Esophagus muscularis mucosa (tissue), 4 donors: ENCODE measurements around the gene ERCC6L2. TPM values are rescaled to one million over a fixed set of nuclear protein-coding genes. Genes with fewer than 3 reads are reported as not detected.

Experiments
- DNase-seq: peaks from one replicate; pipeline ENCODE4 v3.0.0-alpha.2; 2017; ENCODE audit errors: extremely low spot score
- H3K27ac ChIP-seq, 4 donors: fragments of 200-600 bp; sonication (generic); replicated peaks in 1 of 4; 1 replicate in 3 of 4; 2 replicates in 1 of 4; pipeline ENCODE4 v1.5.1; 2016 to 2019; ENCODE audit warnings: mild to moderate bottlenecking in 1 of 4
- H3K27me3 ChIP-seq, 4 donors: fragments of 200-600 bp; sonication (generic); one replicate each; pipeline versions ENCODE4 v1.5.1 to v1.6.0; 2016 to 2019
- H3K36me3 ChIP-seq, 4 donors: fragments of 200-600 bp; sonication (generic); one replicate each; pipeline ENCODE4 v1.5.1; 2016 to 2019
- H3K4me1 ChIP-seq, 4 donors: fragments of 200-600 bp; sonication (generic); one replicate each; pipeline ENCODE4 v1.5.1; 2016 to 2019
- H3K4me3 ChIP-seq, 4 donors: fragments of 200-600 bp; sonication (generic); 1 replicate in 2 of 4; 2 replicates in 2 of 4; pipeline ENCODE4 v1.5.1; 2016 to 2019; ENCODE audit warnings: mild to moderate bottlenecking in 4 of 4, moderate library complexity in 1 of 4
- H3K9me3 ChIP-seq, 4 donors: fragments of 200-600 bp; sonication (generic); 1 replicate in 3 of 4; 2 replicates in 1 of 4; pipeline ENCODE4 v1.5.1; 2016 to 2019
- CTCF ChIP-seq, 3 experiments: fragments of 200-600 bp in 2 of 3; fragments of 450-650 bp in 1 of 3; sonication (generic) in 2 of 3; IDR thresholded peaks; one replicate each; pipeline ENCODE4 v1.5.1; 2017 to 2019; ENCODE audit warnings: antibody characterized with exemption in 3 of 3, mild to moderate bottlenecking in 2 of 3, moderate library complexity in 1 of 3
- EP300 ChIP-seq: sonication (generic); formaldehyde crosslinking; IDR thresholded peaks from one replicate; pipeline ENCODE4 v1.6.1; 2017; ENCODE audit warnings: antibody characterized with exemption
- POLR2A ChIP-seq: fragments of 450-650 bp; IDR thresholded peaks from one replicate; pipeline ENCODE4 v1.6.1; 2017; ENCODE audit warnings: antibody characterized with exemption, moderate library complexity, mild to moderate bottlenecking, low read depth
- POLR2AphosphoS5 ChIP-seq, 2 donors: sonication (generic); formaldehyde crosslinking; IDR thresholded peaks; one replicate each; pipeline ENCODE4 v1.6.1; 2017; ENCODE audit warnings: antibody characterized with exemption in 2 of 2
- WGBS: methylation state at CpG from one replicate; pipeline ENCODE4 v1.1.5; 2018; 5-methylcytosine and 5-hydroxymethylcytosine counted together
- intact Hi-C: fragments of 100-400 bp; cut with DNase I; formaldehyde crosslinking; loops from one replicate; pipeline ENCODE4 v1.15.1; 2023
- total RNA-seq, 4 donors: library from RNA; depleted of rRNA; stranded (reverse); fragments of >200 nt; gene quantifications; one replicate each; pipeline versions ENCODE4 v1.1.0 to v1.2.1, GENCODE V29; 2016

The ERCC6L2 gene
- total RNA-seq, 4 donors from 2014 or later: 78.1 to 96.4 (median 86.5) TPM

GRCh38 chr9:95836072-95836471 is 39.4 kb upstream of the ERCC6L2 start:
- TF ChIP-seq EP300 (no peak), CTCF (IDR thresholded peaks at IDR 0.05) (no peak), POLR2A (no peak), POLR2AphosphoS5 (IDR thresholded peaks at IDR 0.05) (no peak)
- 62% methylated on average over 1 of the region's 1 CpG for WGBS
- H3K4me1 ChIP-seq: peaks cover 0 to 26% (median 17%) of the 10 kb centered on the region in 4 donors
- no peaks in the 10 kb centered on the region for H3K9me3 ChIP-seq
- intact Hi-C loops: no loop called here
- DNase-seq: no peak
- no peak overlapping the region for H3K4me3 ChIP-seq
- H3K27ac ChIP-seq: no peak overlapping the region
- no peaks in the 10 kb centered on the region for H3K36me3 ChIP-seq
- no peaks in the 10 kb centered on the region for H3K27me3 ChIP-seq

DNA sequence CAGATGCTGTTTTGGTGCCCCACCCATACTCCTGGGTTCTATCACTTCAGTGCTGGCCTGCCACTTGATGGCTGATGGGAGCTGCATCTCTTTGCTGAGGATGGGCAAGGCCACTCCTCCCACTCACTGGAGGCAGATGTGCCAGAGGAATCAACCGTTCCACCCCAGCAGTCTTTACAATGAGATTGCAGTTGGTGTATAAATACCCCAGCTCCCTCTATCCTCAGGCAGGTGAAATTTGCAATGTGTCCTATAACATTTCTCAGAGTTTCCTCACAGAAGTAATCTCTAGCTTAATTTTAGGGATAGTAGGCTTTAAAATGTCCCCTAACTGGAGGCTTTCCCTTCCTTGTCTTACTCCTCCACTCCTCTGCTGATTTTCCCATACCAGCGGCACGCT is 36.5 kb upstream of the ERCC6L2 start:
- H3K27ac ChIP-seq: no peak overlapping the region
- H3K27me3 ChIP-seq: no peaks in the 10 kb centered on the region
- TF ChIP-seq POLR2A: no peak
- no peak for TF ChIP-seq POLR2AphosphoS5 (IDR thresholded peaks at IDR 0.05)
- TF ChIP-seq EP300: no peak
- no peak for TF ChIP-seq CTCF (IDR thresholded peaks at IDR 0.05)
- H3K4me3 ChIP-seq: no peak overlapping the region
- H3K4me1 ChIP-seq: peaks cover 0 to 14% (median 10%) of the 10 kb centered on the region in 4 donors
- no peaks in the 10 kb centered on the region for H3K9me3 ChIP-seq
- 96% methylated on average over 3 of the region's 3 CpGs for WGBS
- H3K36me3 ChIP-seq: no peaks in the 10 kb centered on the region
- DNase-seq: no peak
- intact Hi-C loops: no loop called here

DNA sequence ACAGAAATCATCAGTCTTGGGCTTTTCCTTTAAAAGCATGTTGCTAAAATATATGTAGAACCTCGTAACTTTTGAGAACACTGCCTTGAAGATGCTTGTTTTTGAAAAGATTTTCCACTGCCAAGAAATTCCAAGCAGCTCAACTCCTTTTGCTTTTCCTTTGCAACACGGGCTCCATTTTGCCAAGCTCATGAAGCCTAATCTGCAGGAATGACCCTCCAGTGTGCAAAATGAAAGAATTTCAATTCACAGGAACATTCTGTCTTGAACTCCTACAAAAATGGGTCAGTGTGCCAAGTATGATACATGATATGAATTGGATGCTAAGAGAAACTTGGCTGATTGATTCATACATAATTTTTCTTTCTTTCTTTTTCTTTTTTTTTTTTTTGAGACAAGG is 35.4 kb upstream of the ERCC6L2 start:
- H3K4me3 ChIP-seq: no peak overlapping the region
- no peaks in the 10 kb centered on the region for H3K9me3 ChIP-seq
- intact Hi-C loops: no loop called here
- no peak for DNase-seq
- no peaks in the 10 kb centered on the region for H3K36me3 ChIP-seq
- peaks cover 0 to 14% (median 10%) of the 10 kb centered on the region in 4 donors for H3K4me1 ChIP-seq
- 46% methylated on average over 2 of the region's 2 CpGs for WGBS
- TF ChIP-seq POLR2AphosphoS5 (IDR thresholded peaks at IDR 0.05) (no peak), CTCF (IDR thresholded peaks at IDR 0.05) (no peak), EP300 (no peak), POLR2A (no peak)
- no peak overlapping the region for H3K27ac ChIP-seq
- H3K27me3 ChIP-seq: no peaks in the 10 kb centered on the region

GRCh38 chr9:95841377-95841776 is 34.1 kb upstream of the ERCC6L2 start:
- 89% methylated on average over 3 of the region's 3 CpGs for WGBS
- H3K27me3 ChIP-seq: no peaks in the 10 kb centered on the region
- H3K27ac ChIP-seq: no peak overlapping the region
- intact Hi-C loops: no loop called here
- H3K36me3 ChIP-seq: no peaks in the 10 kb centered on the region
- peaks cover 0 to 14% (median 10%) of the 10 kb centered on the region in 4 donors for H3K4me1 ChIP-seq
- no peak for DNase-seq
- TF ChIP-seq EP300 (no peak), POLR2A (no peak), POLR2AphosphoS5 (IDR thresholded peaks at IDR 0.05) (no peak), CTCF (IDR thresholded peaks at IDR 0.05) (no peak)
- no peak overlapping the region for H3K4me3 ChIP-seq
- H3K9me3 ChIP-seq: no peaks in the 10 kb centered on the region

- TF ChIP-seq EP300 (no peak), POLR2A (no peak), POLR2AphosphoS5 (IDR thresholded peaks at IDR 0.05) (no peak), CTCF (IDR thresholded peaks at IDR 0.05) (no peak)
- no peak for DNase-seq
- Histone ChIP-seq H3K36me3 (peaks cover 0 to 4% (median 2%) of the 10 kb centered on the region in 4 donors), H3K27ac (no peak overlapping the region), H3K9me3 (no peaks in the 10 kb centered on the region), H3K4me1 (peaks cover 0 to under 1% (median 0%) of the 10 kb centered on the region in 4 donors), H3K27me3 (no peaks in the 10 kb centered on the region), H3K4me3 (no peak overlapping the region)
- intact Hi-C loops: no loop called here
- WGBS: 88% methylated on average over 1 of the region's 1 CpG
Measured at GRCh38 chr9:95845751-95846150, 29.7 kb upstream of the ERCC6L2 start.
